ENCODE measurements around the gene ESPN.

The ESPN gene

GRCh38 chr1:6501279-6501813 lies 76.8 kb downstream of the ESPN start:
- Histone ChIP-seq H3K4me3 (ENCODE audit: low read depth in 1 of 2, low read length in 2 of 2) (no peak overlapping the region), H3K27me3 (ENCODE audit: insufficient read depth, low read length, poor library complexity) (peaks cover 11% of the 10 kb centered on the region), H3K9me3 (ENCODE audit: insufficient read depth, low read length, severe bottlenecking) (no peaks in the 10 kb centered on the region), H3K27ac (ENCODE audit: low read length) (no peak overlapping the region), H3K4me2 (ENCODE audit: insufficient read depth, low read length) (no peak overlapping the region), H3K4me1 (ENCODE audit: insufficient read depth, low read length) (peaks cover 19% of the 10 kb centered on the region), H3K36me3 (ENCODE audit: insufficient read depth, low read length) (no peaks in the 10 kb centered on the region), H3K9ac (ENCODE audit: low read depth, low read length) (no peak overlapping the region), H4K20me1 (ENCODE audit: insufficient read depth, low read length) (0 out of 2 replicates have a peak, but pooled peaks cover 2% of the 10 kb centered on the region), H3K79me2 (ENCODE audit: insufficient read depth, low read length) (no peaks in the 10 kb centered on the region), H2AFZ (ENCODE audit: low read depth, low read length) (no peak overlapping the region)
- ATAC-seq (ENCODE audit: insufficient read depth, low read depth) = no peak
- no peak for DNase-seq
- no peak for TF ChIP-seq CTCF (IDR thresholded peaks at IDR 0.05; ENCODE audit: borderline replicate concordance, extremely low read depth, low read length, poor library complexity, severe bottlenecking)
- no peak for TF ChIP-seq EZH2 (IDR thresholded peaks at IDR 0.05; ENCODE audit: borderline replicate concordance, low read depth, low read length, severe bottlenecking)

DNA sequence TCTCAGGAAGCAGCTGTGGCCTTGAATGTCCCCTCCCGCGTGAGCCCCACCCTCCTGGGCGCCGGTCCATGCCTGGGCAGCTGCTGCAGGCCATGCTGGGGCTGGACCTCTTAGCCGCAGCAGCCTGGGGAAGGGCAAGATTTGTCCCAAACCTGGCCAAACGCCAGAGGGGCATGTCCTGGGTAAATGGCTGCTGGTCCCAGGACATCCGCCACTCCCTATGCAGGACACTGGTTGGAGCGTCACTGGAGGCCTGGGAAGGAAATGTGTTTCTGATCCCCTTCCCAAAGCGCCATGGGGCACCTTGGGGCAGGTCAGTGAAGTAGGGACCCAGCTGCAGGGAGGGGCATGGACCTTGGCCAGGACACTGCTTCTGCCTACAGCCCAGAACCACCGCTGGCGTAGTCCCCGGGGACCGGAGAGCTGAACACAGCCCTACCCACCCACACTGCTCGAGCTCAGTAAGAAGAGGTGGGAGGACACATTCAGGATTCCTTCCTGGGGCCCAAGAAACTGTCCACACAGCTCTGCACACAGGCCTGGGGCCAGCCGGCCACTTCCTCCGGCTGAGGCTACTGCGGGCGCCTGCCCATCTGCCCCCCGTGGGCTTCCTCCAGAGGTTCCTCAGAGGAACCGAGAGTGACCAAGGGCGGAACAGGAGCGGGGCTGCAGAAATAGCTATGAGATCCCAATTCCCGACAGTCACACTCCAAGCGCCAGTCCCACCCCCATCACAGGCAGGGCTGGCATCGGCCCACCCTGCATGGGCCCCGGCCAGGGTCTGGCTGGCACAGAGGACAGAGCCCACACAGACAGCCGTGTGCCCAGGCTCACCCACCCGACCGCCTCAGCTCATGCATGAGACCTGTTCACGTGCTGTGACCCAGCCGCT lies 77.7 kb downstream of the ESPN start:
- TF ChIP-seq CTCF (IDR thresholded peaks at IDR 0.05; ENCODE audit: borderline replicate concordance, extremely low read depth, low read length, poor library complexity, severe bottlenecking) = no peak
- no peak for TF ChIP-seq EZH2 (IDR thresholded peaks at IDR 0.05; ENCODE audit: borderline replicate concordance, low read depth, low read length, severe bottlenecking)
- Histone ChIP-seq H3K4me2 (ENCODE audit: insufficient read depth, low read length) (no peak overlapping the region), H3K4me1 (ENCODE audit: insufficient read depth, low read length) (peaks cover 12% of the 10 kb centered on the region), H3K9me3 (ENCODE audit: insufficient read depth, low read length, severe bottlenecking) (no peaks in the 10 kb centered on the region), H3K27ac (ENCODE audit: low read length) (no peak overlapping the region), H3K79me2 (ENCODE audit: insufficient read depth, low read length) (no peaks in the 10 kb centered on the region), H3K27me3 (ENCODE audit: insufficient read depth, low read length, poor library complexity) (peaks cover 8% of the 10 kb centered on the region), H4K20me1 (ENCODE audit: insufficient read depth, low read length) (0 out of 2 replicates have a peak, but pooled peaks cover 2% of the 10 kb centered on the region), H3K36me3 (ENCODE audit: insufficient read depth, low read length) (no peaks in the 10 kb centered on the region), H3K9ac (ENCODE audit: low read depth, low read length) (no peak overlapping the region), H2AFZ (ENCODE audit: low read depth, low read length) (no peak overlapping the region), H3K4me3 (ENCODE audit: low read depth in 1 of 2, low read length in 2 of 2) (no peak overlapping the region)
- DNase-seq (no peak), ATAC-seq (ENCODE audit: insufficient read depth, low read depth) (no peak)

- Histone ChIP-seq H3K9me3 (ENCODE audit: insufficient read depth, low read length, severe bottlenecking) (no peaks in the 10 kb centered on the region), H3K27me3 (ENCODE audit: insufficient read depth, low read length, poor library complexity) (no peaks in the 10 kb centered on the region), H3K27ac (ENCODE audit: low read length) (no peak overlapping the region), H3K79me2 (ENCODE audit: insufficient read depth, low read length) (no peaks in the 10 kb centered on the region), H3K4me2 (ENCODE audit: insufficient read depth, low read length) (no peak overlapping the region), H3K36me3 (ENCODE audit: insufficient read depth, low read length) (no peaks in the 10 kb centered on the region), H4K20me1 (ENCODE audit: insufficient read depth, low read length) (peaks cover 12% of the 10 kb centered on the region; the same call in 1 of the 2 replicates), H3K9ac (ENCODE audit: low read depth, low read length) (no peak overlapping the region), H3K4me1 (ENCODE audit: insufficient read depth, low read length) (no peaks in the 10 kb centered on the region), H3K4me3 (ENCODE audit: low read depth in 1 of 2, low read length in 2 of 2) (no peak overlapping the region), H2AFZ (ENCODE audit: low read depth, low read length) (no peak overlapping the region)
- ATAC-seq (ENCODE audit: insufficient read depth, low read depth) (no peak), DNase-seq (no peak)
- no peak for TF ChIP-seq EZH2 (IDR thresholded peaks at IDR 0.05; ENCODE audit: borderline replicate concordance, low read depth, low read length, severe bottlenecking)
- TF ChIP-seq CTCF (IDR thresholded peaks at IDR 0.05; ENCODE audit: borderline replicate concordance, extremely low read depth, low read length, poor library complexity, severe bottlenecking) = no peak
These were observed 79.5 kb downstream of the ESPN start for GRCh38 chr1:6503884-6504602.
